ENCODE data around the gene PTOV1.

Gene PTOV1

DNA sequence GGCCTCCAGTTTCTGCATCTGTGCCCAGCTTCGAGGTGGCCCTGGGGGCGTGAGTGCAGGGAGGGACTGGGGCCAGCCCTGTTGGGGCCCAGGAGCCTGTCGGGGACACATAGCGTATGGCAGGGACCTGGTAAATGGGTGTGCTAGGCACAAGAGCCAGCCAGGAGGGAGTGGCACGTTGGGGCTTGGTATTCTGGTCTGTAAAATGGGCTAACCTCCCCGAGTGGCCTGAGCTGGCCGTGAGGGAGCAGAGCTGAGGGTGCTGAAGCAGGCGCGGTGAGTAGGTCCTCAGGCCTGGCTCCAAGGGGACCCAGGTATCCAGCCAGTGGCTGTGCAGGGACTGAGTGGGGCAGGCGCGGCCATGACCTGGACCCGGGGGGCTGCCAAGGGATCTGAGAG is 4.3 kb downstream of the PTOV1 start:
- Histone ChIP-seq H3K27ac (peak overlapping the region in 1 of 21 experiments; percentile 49), H3K4me3 (no peak overlapping the region)

DNA sequence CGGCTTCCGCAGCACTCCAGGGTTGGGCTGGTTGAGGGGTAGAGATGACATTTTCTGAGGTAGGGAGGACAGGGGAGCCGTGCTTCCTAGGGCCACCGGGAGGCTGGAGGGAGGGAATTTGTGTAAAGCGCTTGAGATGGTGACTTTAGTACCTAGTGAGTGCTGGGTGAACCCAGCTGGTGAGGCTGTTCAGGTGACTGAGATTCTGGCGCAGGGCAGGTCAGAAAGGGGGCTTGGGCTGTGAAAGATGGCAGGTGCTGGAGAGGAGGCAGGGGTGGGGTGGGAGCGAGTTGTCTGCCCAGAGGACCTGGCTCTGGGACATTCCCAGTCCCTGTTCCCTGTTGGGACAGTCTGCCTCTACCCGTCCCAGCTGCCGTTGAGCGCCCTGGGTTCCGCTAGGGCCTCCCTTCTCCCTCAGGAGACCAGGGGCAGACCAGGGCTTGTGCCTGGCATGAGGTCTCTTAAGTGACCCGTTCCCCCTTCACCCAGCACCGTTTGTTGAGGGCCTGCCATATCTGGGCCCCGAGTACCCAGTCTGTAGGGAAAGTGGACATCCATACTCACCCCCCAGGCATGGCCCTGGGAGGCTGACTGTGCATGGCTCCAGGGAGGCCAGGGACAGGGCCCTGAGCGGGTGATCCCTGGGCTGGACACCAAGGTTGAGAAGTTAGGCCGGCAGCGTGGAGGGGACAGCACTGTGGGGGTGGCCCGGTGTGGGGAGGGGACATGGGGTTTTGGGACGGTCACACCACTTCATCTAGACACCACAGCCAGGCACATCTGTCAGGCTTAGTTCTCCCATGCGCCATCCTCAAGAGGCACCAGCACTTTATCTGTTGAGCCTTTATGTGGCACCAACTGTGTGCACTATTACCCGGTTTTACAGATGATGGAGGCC is 5.0 kb downstream of the PTOV1 start:
- H3K27ac ChIP-seq = no peak overlapping the region

DNA sequence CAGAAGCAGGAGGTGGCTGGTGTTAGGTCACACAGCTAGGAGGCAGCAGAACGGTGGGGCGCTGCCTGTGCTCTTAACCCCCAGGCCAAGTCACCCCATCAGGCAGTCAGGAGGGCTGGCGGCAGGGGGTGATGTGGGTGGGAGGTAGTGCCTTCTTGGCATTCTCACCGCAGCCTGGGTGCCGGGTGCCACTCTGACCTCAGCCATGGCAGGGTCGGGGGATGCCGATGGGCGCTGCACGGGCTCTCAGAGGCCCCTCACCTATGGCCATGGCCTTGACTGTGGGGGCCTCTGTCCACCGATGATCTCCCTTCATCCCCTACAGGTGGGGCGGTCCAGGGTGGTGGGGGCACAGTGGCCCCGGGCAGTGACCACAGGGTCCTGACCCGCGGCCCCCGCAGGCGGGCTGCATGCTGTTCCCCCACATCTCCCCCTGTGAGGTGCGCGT is 5.6 kb downstream of the PTOV1 start:
- Histone ChIP-seq H3K27ac (no peak overlapping the region), H3K4me3 (no peak overlapping the region)

More for the DNA sequence above, 5.0 kb downstream of the PTOV1 start:
- no peak overlapping the region for H3K4me3 ChIP-seq

DNA sequence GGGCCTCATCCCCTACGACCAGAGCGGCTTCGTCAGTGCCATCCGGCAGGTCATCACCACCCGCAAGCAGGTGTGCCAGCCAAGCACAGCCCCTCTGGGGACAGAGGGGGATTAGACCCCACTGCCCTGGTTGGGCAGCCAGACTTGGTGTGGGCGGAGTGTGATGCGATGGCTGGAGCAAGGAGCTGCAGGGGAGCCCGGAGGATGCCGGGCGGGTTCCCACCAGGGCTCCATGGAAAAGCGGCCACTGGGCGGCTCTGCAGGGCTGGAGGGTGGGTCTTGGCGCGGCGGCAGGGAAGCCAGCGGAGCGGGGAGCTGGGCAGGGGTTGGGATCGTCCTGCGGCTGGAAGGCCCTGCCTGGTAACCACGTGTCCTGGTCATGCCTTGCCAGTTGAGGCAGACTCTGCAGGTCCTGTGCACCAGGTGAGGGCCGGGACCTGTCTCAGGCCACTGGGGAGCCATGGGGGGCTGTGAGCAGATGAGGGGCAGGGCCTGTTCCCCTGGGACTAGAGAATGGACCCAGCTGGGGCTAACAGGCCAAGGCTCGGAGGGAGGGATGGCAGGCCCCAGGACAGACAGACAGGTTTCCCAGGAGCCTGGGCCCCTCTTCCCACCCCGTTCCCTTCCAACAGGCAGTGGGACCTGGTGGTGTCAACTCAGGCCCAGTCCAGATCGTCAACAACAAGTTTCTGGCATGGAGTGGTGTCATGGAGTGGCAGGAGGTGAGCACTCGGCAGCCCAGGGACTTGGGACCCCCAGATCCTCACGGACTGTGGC is 6.3 kb downstream of the PTOV1 start:
- Histone ChIP-seq H3K27ac (no peak overlapping the region), H3K4me3 (no peak overlapping the region)

DNA sequence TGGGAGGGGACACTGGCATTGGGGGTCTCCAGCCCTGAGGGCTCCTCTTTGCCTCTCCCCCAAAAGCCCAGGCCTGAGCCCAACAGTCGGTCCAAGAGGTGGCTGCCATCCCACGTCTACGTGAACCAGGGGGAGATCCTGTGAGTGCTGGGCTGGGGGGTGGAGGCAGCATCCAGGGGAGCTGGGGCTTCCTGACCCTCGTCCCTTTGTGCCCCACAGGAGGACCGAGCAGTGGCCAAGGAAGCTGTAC is 6.8 kb downstream of the PTOV1 start:
- H3K27ac ChIP-seq = no peak overlapping the region
- no peak overlapping the region for H3K4me3 ChIP-seq

DNA sequence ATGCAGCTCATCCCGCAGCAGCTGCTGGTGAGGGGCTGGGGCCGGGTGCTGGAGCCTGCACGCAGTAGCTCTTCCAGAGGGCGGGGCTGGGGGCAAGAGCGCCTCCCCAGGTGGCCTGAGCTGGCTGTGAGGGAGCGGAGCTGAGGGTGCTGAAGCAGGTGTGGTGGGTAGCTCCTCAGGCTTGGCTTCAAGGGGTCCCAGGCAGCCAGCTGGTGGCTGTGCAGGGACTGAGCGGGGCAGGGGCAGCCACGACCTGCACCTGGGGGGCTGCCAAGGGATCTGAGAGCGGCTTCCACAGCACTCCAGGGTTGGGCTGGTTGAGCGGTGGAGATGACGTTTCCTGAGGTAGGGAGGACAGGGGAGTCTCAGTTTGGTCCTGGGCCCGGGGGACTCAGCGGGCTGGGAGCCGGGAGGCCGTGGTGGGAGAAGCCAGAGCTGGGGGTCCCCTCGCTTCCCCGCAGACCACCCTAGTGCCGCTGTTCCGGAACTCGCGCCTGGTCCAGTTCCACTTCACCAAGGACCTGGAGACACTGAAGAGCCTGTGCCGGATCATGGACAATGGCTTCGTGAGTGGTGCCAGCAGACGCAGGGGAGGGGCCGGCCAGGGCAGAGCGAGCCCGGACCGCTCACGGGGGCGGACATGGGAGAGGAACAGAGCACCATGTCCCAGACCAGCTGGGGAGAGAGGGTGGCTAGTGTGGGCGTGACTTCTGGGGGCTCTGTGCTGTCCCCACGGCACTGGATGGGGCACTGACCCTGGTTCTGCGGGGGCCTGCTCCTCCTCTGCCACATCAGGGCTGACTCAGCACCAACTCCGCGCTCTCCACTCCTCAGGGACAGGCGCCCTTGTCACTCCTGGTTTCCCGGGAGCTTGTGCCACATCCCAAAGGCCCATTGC is 7.4 kb downstream of the PTOV1 start:
- Histone ChIP-seq H3K27ac (no peak overlapping the region), H3K4me3 (no peak overlapping the region)

DNA sequence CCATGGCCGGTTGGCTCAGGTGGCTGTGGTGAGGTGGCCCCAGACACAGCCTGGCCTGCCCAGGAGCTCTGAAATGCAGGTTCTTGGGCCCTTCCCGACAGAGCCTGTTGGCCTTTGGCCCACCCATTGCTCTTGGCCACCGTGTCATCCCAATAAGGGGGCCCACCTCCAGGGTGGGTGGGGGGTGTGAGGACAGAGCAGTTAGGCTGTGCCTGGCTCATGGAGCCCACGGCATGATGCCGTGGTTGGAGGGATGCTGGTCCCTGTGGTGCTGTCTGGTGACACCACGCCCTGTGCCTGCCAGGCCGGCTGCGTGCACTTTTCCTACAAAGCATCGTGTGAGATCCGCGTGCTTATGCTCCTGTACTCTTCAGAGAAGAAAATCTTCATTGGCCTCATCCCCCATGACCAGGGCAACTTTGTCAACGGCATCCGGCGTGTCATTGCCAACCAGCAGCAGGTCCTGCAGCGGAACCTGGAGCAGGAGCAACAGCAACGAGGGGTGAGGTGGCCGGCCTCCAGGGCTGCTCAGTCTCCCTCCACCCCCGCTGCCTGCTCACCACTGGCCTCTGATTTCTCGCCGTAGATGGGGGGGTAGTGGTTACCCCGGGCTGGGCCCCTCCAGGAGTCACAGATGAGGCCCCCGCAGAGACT is 8.8 kb downstream of the PTOV1 start:
- peak overlapping the region in 1 of 21 experiments; percentile 32 for H3K27ac ChIP-seq
- H3K4me3 ChIP-seq = no peak overlapping the region

DNA sequence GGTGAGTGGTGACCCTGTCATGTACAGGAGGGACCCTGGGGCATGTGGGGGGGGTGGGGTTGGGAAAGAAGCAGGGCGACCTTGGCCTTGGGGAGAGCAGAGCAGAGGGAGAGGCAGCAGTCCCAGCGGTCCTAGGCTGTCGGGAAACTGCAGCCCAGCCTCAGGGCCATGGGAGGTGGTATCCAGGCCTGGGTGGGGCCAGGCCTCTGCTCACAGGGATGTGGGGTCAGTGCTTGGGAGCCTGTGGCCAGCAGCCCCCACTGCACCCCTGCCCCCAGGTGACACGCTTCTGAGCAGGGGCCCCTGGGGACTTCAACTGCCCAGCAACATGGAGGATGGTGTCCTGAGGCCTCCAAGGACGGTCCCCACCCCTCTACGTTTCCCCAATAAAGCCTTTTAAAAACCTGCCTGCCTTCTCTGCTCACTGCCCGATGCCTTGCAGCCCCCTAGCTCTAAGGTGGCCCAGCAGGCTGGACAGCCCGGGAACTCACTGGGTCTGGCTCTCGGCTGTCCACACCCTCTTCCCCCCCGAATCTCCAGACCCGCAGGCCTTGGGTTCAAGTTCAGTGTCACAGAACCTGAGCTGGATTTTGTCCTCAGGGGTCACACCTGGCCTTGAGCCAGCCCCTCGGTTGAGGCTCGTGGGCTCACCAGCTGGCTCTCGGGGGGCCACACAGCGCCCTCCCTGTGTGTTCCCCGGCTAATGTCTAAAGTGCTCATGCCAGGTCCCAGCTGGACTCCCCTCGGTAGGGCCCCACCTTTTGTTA is 9.6 kb downstream of the PTOV1 start:
- Histone ChIP-seq H3K4me3 (no peak overlapping the region), H3K27ac (peak overlapping the region in 7 of 21 experiments; percentile 6 to 32 (median 20))

DNA sequence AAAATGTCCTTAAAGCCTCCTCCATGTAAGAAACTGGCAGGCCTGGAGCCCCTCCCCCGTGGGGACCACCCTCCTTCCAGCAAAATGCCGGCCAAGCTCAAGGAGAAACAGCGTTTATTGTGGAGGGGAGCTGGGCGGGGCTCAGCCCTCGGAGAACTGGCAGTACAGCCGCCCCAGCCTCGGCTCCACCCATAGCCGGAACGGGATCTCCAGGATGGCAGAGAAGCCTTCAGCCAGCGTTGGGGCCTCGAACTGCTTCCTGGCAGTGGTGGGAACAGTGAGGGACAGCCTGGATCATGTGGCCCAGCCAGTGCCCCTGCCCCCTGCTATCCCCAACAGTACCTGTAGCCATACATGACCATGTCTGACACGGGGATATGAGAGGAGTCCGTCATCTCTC is 10.1 kb downstream of the PTOV1 start:
- Histone ChIP-seq H3K27ac (peak overlapping the region in 6 of 21 experiments; percentile 6 to 31 (median 17)), H3K4me3 (no peak overlapping the region)

DNA sequence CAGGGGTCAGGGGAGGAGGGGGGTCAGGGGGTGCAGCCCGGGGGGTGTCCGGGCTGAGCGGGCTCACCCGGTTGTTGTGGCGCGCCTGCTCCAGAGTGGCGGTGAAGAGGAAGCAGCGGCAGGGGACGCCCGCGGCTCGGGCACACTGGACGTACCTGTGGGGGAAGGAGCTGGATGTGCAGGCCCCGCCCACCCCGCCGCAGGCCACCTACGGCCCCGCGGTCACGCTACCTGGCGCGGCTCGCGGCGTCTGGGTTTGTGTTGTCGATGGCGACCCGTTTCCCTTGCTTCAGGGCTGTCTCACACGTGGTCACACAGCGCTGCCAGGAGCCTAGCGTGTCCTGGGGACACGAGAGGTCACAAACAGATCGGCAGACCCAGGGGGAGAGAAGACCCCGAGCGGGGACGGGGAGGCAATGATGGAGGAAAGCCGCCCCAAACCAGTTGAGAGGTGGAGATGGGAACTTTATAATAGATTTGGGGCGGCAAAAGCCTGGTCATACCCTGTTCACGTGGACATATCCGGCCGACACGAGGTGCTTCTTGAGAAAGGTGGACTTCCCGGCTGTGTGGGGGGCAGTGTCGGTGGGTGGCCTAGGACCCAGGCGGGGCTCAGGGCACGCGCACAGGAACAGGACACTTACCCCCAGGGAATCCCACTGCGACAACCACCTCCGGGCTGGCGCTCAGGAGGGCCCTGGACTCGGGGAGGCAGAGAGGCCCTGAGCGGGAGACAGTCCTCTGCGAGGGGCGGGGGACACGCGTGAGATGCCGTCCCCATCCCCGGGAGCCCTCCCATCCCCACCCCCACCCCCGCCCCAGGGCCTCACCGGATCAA is 10.8 kb downstream of the PTOV1 start:
- no peak overlapping the region for H3K4me3 ChIP-seq
- H3K27ac ChIP-seq = peak overlapping the region in 3 of 21 experiments; percentile 6 to 31 (median 14)

DNA sequence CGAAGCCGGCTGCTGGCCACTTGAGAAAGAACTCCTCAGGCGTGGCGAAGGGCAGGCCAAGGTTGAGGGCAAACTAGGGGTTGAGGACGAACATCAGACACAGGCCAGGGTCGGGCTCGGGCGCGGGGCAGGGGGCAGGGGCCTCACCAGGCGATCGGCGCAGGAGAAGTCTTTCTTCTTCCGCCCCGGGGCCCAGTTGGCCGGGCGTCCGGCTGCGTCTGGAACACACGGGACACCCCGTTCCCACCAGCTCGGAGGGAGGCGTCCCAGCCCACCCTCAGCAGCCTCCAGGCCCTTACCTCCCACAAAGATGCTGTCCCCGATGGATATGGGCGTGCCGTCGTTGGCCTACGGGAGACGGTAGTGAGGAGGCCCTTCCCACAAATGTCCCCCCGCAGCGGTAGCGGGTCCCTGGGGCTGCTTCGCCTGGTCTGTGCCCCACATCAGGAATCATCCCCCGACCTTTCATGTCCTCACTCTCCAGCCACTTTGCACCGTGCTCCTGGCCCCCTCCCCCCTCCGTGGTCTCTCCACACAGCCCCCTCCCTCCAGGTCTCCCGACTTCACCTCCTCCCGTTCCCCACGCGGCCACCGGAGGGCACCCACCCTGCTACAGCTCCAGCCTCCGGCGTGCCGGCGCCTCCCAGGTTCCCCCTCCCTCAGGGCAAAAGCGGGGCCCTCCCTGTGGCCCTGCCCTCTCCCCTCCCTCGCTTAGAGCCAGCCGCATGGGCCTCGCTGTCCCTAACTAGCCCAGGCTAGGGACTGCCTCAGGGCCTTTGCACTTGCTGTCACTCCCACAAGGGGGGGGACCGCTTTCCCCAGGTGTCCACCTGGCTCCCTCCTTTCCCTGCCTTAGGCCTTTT is 11.7 kb downstream of the PTOV1 start:
- Histone ChIP-seq H3K4me3 (no peak overlapping the region), H3K27ac (no peak overlapping the region)

DNA sequence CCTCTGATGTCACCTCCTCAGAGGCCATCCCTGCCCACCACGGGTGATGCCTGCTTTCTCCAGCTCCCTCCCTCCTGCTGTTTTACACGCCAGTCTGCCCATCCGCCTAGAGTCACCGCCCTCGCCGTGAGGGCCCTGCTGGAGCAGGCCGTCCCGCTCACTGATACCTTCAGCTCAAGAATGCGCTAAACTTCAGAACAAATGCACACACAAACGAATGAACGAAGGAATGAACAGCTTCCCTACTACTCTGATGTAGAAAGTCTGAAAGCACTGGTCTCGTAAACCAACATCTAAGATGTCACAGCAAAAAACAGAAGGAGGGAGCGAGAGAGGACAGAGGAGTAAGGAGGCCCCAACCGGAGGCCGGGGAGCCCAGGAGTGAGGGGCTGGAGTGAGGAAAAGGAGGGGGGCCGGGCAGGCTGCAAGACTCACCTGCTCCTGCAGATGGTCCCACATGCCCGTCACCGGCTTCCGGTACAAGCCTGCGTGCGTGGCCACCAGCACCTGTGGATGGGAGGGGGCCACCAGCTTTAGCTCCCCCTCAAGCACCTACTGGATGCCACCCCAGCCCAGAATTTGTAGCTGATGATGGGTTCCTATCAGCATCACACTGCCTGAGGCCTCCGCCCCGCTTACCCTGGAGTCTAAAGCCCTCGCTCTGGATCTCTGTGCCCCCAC is 12.4 kb downstream of the PTOV1 start:
- H3K27ac ChIP-seq = no peak overlapping the region
- H3K4me3 ChIP-seq = no peak overlapping the region

DNA sequence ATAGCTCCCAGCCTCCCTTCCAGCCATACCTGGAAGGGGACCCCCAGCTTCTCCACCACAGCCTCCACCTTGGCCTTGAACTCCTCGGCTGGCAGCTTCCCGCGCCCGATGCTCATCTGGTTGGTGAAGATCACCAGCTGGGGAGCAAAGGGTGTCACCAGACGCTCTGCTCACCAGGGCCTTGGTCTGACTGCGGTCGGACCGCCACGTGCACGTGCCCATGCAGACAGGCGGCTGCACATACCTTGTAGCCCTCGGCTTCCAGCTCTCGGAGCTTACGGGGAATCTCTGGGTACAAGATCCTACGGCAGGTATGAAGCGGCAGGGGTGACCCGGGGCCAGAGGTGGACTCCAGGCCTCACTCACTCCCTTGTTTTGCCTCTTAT is 13.0 kb downstream of the PTOV1 start:
- Histone ChIP-seq H3K27ac (no peak overlapping the region), H3K4me3 (no peak overlapping the region)

DNA sequence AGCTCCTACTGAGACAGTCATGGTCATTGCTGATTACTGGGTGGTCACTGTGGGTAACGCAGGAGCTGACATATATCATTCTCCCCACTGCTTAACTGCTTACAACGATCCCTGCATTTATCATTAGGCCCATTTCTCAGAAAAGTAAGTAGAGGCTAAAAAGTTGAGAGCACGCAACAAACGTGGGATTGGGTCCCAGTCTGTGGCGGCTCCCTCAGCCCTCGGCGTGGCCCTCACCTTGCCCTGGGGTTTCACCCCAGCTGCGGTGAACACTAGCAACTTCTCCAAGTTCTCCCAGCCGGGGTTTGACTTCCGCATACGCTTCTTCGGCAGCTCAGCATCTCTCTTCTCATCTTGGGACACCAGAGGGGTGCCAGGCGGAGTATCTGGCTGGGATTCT is 13.9 kb downstream of the PTOV1 start:
- H3K4me3 ChIP-seq = no peak overlapping the region

DNA sequence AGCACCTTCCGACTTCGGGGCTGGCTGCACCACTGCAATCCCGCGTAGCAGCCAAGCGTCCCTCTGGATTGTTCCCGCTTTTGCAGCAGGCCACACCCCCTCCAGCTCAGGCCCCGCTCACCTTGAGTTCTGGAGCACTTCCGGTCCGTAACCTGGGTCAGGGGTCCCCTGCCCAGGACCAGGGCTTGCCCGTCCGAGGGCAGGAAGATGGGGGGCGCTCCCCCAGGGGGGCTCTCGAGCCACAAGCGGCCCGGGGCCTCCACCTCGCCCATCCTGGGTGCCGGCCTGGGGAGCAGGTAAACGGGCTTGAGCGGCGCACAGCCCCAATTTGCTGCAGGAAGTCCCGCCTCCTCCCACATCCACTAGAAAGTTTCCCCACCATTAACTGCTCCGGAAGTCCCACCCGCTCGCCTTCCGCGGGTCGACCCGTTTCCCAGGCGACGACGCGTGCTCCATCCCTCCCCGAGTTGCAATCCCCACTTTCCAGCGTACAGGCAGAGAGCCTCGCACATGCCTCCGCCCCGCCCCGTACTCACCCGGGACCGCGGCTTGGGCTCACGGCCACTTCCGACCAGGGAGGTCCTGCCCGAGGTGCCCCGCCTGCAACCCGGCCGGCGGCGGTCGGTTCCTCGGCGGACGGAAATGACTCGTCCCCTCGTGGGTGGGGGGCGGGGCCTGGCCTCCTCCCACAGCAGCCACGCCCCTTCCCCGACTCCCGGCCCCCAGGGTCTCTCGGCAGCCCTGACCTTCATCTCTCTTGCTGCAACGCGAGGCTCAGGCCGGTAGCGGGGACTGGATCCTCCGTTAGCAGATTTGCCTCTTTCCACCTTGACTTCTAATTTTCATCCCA is 16.2 kb downstream of the PTOV1 start, which contains the start of gene PNKP:
Gene PNKP (minus strand): TSS at position 644 of the 850 bp plus-strand sequence. CDS start 372 bp downstream, at position 272.
- peak within 1 kb of the TSS; percentile 65 to 99 (median 91) for H3K27ac ChIP-seq

More for the DNA sequence above, 13.9 kb downstream of the PTOV1 start:
- H3K27ac ChIP-seq = no peak overlapping the region

More for the DNA sequence above, 16.2 kb downstream of the PTOV1 start, which contains the start of gene PNKP:
- peak within 1 kb of the TSS; percentile 57 to 86 (median 69) for H3K4me3 ChIP-seq
